ENCODE data around the gene DPYSL5.

GRCh38 chr2:26979741-26980140 lies 131.8 kb downstream of the DPYSL5 start:
- TF ChIP-seq CTCF (IDR thresholded peaks at IDR 0.05; ENCODE audit: low read length) (no peak), EZH2 (IDR thresholded peaks at IDR 0.05; ENCODE audit: borderline replicate concordance, low read length) (no peak)
